K562 (cell line): ENCODE data around the gene EXOC3L1. TPM values are rescaled to one million over a fixed set of nuclear protein-coding genes. Genes with fewer than 3 reads are reported as not detected.
A peak's percentile ranks its signal among the peaks of the same experiment; 100 is the strongest.

Experiments used
- FOXP1 ChIP-seq: sonication (generic); formaldehyde crosslinking; IDR thresholded peaks from 2 replicates; pipeline ENCODE4 v1.8.0; 2022; ENCODE audit warnings: mild to moderate bottlenecking, missing genetic modification reagents
- NCOA6 ChIP-seq: fragments of 450-650 bp; IDR thresholded peaks from 2 replicates; pipeline ENCODE4 v1.6.1; 2017; ENCODE audit warnings: mild to moderate bottlenecking
- THRAP3 ChIP-seq: fragments of 450-650 bp; IDR thresholded peaks from 2 replicates; pipeline ENCODE4 v1.6.1; 2016; ENCODE audit warnings: mild to moderate bottlenecking, inconsistent platforms, borderline replicate concordance
- ZNF445 ChIP-seq: fragments of 250-450 bp; sonication (Bioruptor Pico); IDR thresholded peaks from 2 replicates; pipeline ENCODE4 v1.4.0; 2020; ENCODE audit warnings: low read depth, mild to moderate bottlenecking, moderate library complexity
- polyA plus RNA-seq, 8 experiments: library from polyadenylated mRNA; depleted of rRNA in 4 of 8; stranded (reverse) in 5 of 8; unstranded in 3 of 8; fragments of >200 nt; fragmentation: Nextera tagmentation in 2 of 8; fragmentation: Illumina TruSeq in 1 of 8; extraction: Ambion mirVana in 2 of 8; extraction: Trizol in 1 of 8; gene quantifications; 2 replicates each; pipeline versions ENCODE4 v1.2.1 to v1.2.3, GENCODE V29; 2011 to 2014; ENCODE audit warnings: inconsistent platforms in 1 of 8, missing spikeins in 1 of 8
- total RNA-seq, 7 experiments: library from RNA; depleted of rRNA in 6 of 7; stranded (reverse); fragments of >200 nt in 6 of 7; fragmentation: Illumina TruSeq in 2 of 7; extraction: Trizol in 2 of 7; gene quantifications; 2 replicates each; pipeline versions ENCODE4 v1.2.1 to v1.2.3, GENCODE V29; 2011 to 2021; ENCODE audit warnings: low replicate concordance in 1 of 7
- TF ChIP-seq, protein P1 (sequence below): sonication (generic); formaldehyde crosslinking; IDR thresholded peaks from 2 replicates; pipeline ENCODE4 v1.8.1; 2023; ENCODE audit warnings: mild to moderate bottlenecking, missing genetic modification reagents
- TF ChIP-seq, protein P2 (sequence below): sonication (generic); formaldehyde crosslinking; IDR thresholded peaks from 2 replicates; pipeline ENCODE4 v1.8.1; 2023; ENCODE audit warnings: missing genetic modification reagents, mild to moderate bottlenecking, borderline replicate concordance
- TF ChIP-seq, protein P3 (sequence below): sonication (generic); formaldehyde crosslinking; IDR thresholded peaks from 2 replicates; pipeline ENCODE4 v1.8.0; 2022; ENCODE audit warnings: mild to moderate bottlenecking, missing genetic modification reagents
- TF ChIP-seq, protein P4 (sequence below), 3 experiments: fragments of 200-800 bp in 1 of 3; fragments of 250-450 bp in 1 of 3; fragments of 450-650 bp in 1 of 3; sonication (Bioruptor Pico) in 1 of 3; sonication (Bioruptor generic) in 1 of 3; formaldehyde crosslinking in 1 of 3; IDR thresholded peaks; 2 replicates each; pipeline versions ENCODE4 v1.6.1 to v1.8.0; 2016 to 2022; ENCODE audit warnings: mild to moderate bottlenecking in 2 of 3, missing genetic modification characterization in 2 of 3, missing compliant biosample characterization in 1 of 3, moderate library complexity in 1 of 3
- TF ChIP-seq, protein P5 (sequence below): sonication (generic); formaldehyde crosslinking; IDR thresholded peaks from 2 replicates; pipeline ENCODE4 v1.9.0; 2022; ENCODE audit warnings: mild to moderate bottlenecking, missing genetic modification reagents
- TF ChIP-seq, protein P6 (sequence below), 2 experiments: IDR thresholded peaks in 1 of 2; conservative IDR thresholded peaks in 1 of 2; 2 replicates each; pipeline ENCODE4 v1.6.1; 2016; ENCODE audit warnings: low read depth in 2 of 2, mild to moderate bottlenecking in 1 of 2, missing compliant biosample characterization in 1 of 2, missing genetic modification characterization in 1 of 2, moderate library complexity in 1 of 2

The EXOC3L1 gene
- total and polyA plus RNA-seq, 9 of the 15 experiments (the other 6 are each of a cell fraction or from before 2014, with no cell fraction given): 0.08 TPM; not detected in 8

DNA sequence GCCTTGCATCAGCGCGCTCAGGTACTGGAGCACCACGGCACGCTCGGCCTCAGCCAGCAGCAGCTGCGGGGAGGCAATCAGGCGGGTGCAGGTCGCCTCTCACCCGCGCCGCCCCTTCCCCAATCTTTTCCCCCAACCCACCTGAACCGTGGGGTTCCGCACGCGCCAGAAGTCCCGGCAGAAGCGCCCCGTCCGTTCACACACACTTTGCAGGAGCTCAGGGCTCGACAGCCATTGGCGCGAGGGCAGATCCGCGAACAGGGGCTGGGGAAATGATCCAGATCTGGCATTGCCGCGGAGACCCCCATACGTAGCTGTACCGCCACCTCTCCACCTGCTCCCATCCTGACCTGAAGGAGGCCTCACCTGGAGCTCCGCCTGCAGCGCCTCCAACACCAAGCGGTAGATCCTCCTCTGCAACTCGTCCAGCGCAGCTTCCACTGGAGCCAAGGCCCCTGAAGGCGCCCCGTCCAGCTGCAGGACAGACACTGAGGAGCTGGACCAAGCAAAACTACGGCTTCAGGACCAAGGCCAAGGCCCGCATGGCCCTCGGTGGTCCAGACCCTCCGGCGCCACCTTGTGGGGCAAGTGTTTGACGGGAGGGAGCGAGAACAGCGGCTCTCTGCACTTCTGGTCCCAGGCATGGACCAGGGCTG, 4.8 kb downstream of the EXOC3L1 start (continued):
- TF ChIP-seq, protein P1, sequence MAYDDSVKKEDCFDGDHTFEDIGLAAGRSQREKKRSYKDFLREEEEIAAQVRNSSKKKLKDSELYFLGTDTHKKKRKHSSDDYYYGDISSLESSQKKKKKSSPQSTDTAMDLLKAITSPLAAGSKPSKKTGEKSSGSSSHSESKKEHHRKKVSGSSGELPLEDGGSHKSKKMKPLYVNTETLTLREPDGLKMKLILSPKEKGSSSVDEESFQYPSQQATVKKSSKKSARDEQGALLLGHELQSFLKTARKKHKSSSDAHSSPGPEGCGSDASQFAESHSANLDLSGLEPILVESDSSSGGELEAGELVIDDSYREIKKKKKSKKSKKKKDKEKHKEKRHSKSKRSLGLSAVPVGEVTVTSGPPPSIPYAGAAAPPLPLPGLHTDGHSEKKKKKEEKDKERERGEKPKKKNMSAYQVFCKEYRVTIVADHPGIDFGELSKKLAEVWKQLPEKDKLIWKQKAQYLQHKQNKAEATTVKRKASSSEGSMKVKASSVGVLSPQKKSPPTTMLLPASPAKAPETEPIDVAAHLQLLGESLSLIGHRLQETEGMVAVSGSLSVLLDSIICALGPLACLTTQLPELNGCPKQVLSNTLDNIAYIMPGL: peak; percentile 96; the same call in 1 of the 2 replicates
- TF ChIP-seq THRAP3: no peak
- no peak for TF ChIP-seq ZNF445 (CRISPR knock-in tag)
- TF ChIP-seq, protein P2, sequence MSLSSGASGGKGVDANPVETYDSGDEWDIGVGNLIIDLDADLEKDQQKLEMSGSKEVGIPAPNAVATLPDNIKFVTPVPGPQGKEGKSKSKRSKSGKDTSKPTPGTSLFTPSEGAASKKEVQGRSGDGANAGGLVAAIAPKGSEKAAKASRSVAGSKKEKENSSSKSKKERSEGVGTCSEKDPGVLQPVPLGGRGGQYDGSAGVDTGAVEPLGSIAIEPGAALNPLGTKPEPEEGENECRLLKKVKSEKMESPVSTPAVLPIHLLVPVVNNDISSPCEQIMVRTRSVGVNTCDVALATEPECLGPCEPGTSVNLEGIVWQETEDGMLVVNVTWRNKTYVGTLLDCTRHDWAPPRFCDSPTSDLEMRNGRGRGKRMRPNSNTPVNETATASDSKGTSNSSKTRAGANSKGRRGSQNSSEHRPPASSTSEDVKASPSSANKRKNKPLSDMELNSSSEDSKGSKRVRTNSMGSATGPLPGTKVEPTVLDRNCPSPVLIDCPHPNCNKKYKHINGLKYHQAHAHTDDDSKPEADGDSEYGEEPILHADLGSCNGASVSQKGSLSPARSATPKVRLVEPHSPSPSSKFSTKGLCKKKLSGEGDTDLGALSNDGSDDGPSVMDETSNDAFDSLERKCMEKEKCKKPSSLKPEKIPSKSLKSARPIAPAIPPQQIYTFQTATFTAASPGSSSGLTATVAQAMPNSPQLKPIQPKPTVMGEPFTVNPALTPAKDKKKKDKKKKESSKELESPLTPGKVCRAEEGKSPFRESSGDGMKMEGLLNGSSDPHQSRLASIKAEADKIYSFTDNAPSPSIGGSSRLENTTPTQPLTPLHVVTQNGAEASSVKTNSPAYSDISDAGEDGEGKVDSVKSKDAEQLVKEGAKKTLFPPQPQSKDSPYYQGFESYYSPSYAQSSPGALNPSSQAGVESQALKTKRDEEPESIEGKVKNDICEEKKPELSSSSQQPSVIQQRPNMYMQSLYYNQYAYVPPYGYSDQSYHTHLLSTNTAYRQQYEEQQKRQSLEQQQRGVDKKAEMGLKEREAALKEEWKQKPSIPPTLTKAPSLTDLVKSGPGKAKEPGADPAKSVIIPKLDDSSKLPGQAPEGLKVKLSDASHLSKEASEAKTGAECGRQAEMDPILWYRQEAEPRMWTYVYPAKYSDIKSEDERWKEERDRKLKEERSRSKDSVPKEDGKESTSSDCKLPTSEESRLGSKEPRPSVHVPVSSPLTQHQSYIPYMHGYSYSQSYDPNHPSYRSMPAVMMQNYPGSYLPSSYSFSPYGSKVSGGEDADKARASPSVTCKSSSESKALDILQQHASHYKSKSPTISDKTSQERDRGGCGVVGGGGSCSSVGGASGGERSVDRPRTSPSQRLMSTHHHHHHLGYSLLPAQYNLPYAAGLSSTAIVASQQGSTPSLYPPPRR (CRISPR knock-in tag): no peak; the same call in 1 of the 2 replicates
- TF ChIP-seq, protein P3, sequence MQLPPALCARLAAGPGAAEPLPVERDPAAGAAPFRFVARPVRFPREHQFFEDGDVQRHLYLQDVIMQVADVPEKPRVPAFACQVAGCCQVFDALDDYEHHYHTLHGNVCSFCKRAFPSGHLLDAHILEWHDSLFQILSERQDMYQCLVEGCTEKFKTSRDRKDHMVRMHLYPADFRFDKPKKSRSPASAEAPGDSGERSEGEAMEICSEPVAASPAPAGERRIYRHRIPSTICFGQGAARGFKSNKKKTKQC (CRISPR knock-in tag): peak; percentile 99
- TF ChIP-seq, protein P4, sequence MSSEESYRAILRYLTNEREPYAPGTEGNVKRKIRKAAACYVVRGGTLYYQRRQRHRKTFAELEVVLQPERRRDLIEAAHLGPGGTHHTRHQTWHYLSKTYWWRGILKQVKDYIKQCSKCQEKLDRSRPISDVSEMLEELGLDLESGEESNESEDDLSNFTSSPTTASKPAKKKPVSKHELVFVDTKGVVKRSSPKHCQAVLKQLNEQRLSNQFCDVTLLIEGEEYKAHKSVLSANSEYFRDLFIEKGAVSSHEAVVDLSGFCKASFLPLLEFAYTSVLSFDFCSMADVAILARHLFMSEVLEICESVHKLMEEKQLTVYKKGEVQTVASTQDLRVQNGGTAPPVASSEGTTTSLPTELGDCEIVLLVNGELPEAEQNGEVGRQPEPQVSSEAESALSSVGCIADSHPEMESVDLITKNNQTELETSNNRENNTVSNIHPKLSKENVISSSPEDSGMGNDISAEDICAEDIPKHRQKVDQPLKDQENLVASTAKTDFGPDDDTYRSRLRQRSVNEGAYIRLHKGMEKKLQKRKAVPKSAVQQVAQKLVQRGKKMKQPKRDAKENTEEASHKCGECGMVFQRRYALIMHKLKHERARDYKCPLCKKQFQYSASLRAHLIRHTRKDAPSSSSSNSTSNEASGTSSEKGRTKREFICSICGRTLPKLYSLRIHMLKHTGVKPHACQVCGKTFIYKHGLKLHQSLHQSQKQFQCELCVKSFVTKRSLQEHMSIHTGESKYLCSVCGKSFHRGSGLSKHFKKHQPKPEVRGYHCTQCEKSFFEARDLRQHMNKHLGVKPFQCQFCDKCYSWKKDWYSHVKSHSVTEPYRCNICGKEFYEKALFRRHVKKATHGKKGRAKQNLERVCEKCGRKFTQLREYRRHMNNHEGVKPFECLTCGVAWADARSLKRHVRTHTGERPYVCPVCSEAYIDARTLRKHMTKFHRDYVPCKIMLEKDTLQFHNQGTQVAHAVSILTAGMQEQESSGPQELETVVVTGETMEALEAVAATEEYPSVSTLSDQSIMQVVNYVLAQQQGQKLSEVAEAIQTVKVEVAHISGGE (CRISPR knock-in tag; IDR thresholded peaks at IDR 0.05): peak in 1 of 3 experiments; percentile 24; a peak in 1 of 6 replicates
- peak; percentile 74 for TF ChIP-seq NCOA6
- peak; percentile 90; the same call in 1 of the 2 replicates for TF ChIP-seq FOXP1 (CRISPR knock-in tag)
- TF ChIP-seq, protein P5, sequence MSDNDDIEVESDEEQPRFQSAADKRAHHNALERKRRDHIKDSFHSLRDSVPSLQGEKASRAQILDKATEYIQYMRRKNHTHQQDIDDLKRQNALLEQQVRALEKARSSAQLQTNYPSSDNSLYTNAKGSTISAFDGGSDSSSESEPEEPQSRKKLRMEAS (CRISPR knock-in tag): peak; percentile 95
- TF ChIP-seq, protein P6, sequence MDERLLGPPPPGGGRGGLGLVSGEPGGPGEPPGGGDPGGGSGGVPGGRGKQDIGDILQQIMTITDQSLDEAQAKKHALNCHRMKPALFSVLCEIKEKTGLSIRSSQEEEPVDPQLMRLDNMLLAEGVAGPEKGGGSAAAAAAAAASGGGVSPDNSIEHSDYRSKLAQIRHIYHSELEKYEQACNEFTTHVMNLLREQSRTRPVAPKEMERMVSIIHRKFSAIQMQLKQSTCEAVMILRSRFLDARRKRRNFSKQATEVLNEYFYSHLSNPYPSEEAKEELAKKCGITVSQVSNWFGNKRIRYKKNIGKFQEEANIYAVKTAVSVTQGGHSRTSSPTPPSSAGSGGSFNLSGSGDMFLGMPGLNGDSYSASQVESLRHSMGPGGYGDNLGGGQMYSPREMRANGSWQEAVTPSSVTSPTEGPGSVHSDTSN (CRISPR knock-in tag; IDR thresholded peaks at IDR 0.05; ENCODE audit: low read depth): no peak
- TF ChIP-seq, protein P6 (tag; conservative IDR thresholded peaks at IDR 0.05; ENCODE audit: low read depth): no peak
